Esophagus (tissue), 2 donors: ENCODE results near the gene EMILIN2. TPM values are rescaled to one million over a fixed set of nuclear protein-coding genes. Genes with fewer than 3 reads are reported as not detected.
A peak's percentile ranks its signal among the peaks of the same experiment; 100 is the strongest.
"Not testable (repeated sequence)": the region's sequence is repeated elsewhere in the genome, so short reads cannot be mapped to it uniquely, and the experiment has no call there.

Experiments
- H3K27ac ChIP-seq, 2 donors: one replicate each; pipeline ENCODE4 v1.5.1; 2013; ENCODE audit warnings: low read depth in 2 of 2, mild to moderate bottlenecking in 2 of 2, inconsistent platforms in 1 of 2, low read length in 1 of 2, moderate library complexity in 1 of 2
- H3K27me3 ChIP-seq, 2 donors: one replicate each; pipeline ENCODE4 v1.6.1; 2013; ENCODE audit warnings: low read length in 2 of 2, control low read depth in 1 of 2, mild to moderate bottlenecking in 1 of 2; ENCODE audit not compliant: insufficient read depth in 2 of 2, control insufficient read depth in 1 of 2
- H3K36me3 ChIP-seq, 2 donors: one replicate each; pipeline ENCODE4 v1.6.1; 2013; ENCODE audit warnings: low read length in 1 of 2; ENCODE audit not compliant: control insufficient read depth in 2 of 2, insufficient read depth in 2 of 2
- H3K4me1 ChIP-seq, 2 donors: one replicate each; pipeline ENCODE4 v1.6.1; 2013; ENCODE audit warnings: low read length in 1 of 2; ENCODE audit not compliant: control insufficient read depth in 2 of 2, insufficient read depth in 2 of 2
- H3K4me3 ChIP-seq, 2 donors: one replicate each; pipeline ENCODE4 v1.5.1; 2013; ENCODE audit warnings: low read length in 2 of 2, mild to moderate bottlenecking in 2 of 2, low read depth in 1 of 2, moderate library complexity in 1 of 2
- H3K9me3 ChIP-seq, 2 donors: one replicate each; pipeline ENCODE4 v1.6.1; 2013; ENCODE audit warnings: mild to moderate bottlenecking in 2 of 2, low read depth in 1 of 2, low read length in 1 of 2, moderate library complexity in 1 of 2; ENCODE audit not compliant: control insufficient read depth in 2 of 2, insufficient read depth in 1 of 2
- WGBS, 2 donors: extraction: QIAGEN DNeasy Blood & Tissue Kit; methylation state at CpG; one replicate each; pipeline ENCODE4 v1.1.7; 2013; 5-methylcytosine and 5-hydroxymethylcytosine counted together
- polyA plus RNA-seq, 2 donors: library from polyadenylated mRNA; stranded (reverse); fragments of 200-250 nt; gene quantifications; one replicate each; pipeline ENCODE4 v1.2.3, GENCODE V29; 2013
- donor health status: healthy with polysubstance abuse.
- donor health status: Bipolar disorder and iron deficiency.

EMILIN2 gene
- polyA plus RNA-seq, 2 donors = 1.3 to 2.0 TPM

- no peaks in the 10 kb centered on the region for H3K27me3 ChIP-seq
- H3K9me3 ChIP-seq = no peaks in the 10 kb centered on the region
- H3K36me3 ChIP-seq = no peaks in the 10 kb centered on the region
- H3K27ac ChIP-seq = no peak overlapping the region
- H3K4me3 ChIP-seq = no peak overlapping the region
- no peaks in the 10 kb centered on the region for H3K4me1 ChIP-seq
- 89 to 92% methylated on average over 18 of the region's 18 CpGs for WGBS, 2 donors
These were observed 6.5 kb downstream of the EMILIN2 start for GRCh38 chr18:2853173-2853925.

GRCh38 chr18:2853926-2854664 is 7.3 kb downstream of the EMILIN2 start:
- Histone ChIP-seq H3K9me3 (no peaks in the 10 kb centered on the region), H3K27ac (no peak overlapping the region), H3K4me1 (no peaks in the 10 kb centered on the region), H3K4me3 (no peak overlapping the region), H3K27me3 (no peaks in the 10 kb centered on the region), H3K36me3 (no peaks in the 10 kb centered on the region)
- 55% methylated on average over 7 of the region's 7 CpGs for WGBS, 2 donors

GRCh38 chr18:2854875-2855274 is 8.1 kb downstream of the EMILIN2 start:
- H3K4me1 ChIP-seq = no peaks in the 10 kb centered on the region
- no peaks in the 10 kb centered on the region for H3K36me3 ChIP-seq
- WGBS, 2 donors = 58 to 73% methylated on average over 6 of the region's 6 CpGs
- H3K27me3 ChIP-seq = no peaks in the 10 kb centered on the region
- no peak overlapping the region for H3K27ac ChIP-seq
- no peaks in the 10 kb centered on the region for H3K9me3 ChIP-seq
- H3K4me3 ChIP-seq = no peak overlapping the region

GRCh38 chr18:2855560-2856350 is 8.9 kb downstream of the EMILIN2 start:
- Histone ChIP-seq H3K4me1 (no peaks in the 10 kb centered on the region), H3K36me3 (no peaks in the 10 kb centered on the region), H3K4me3 (no peak overlapping the region), H3K9me3 (no peaks in the 10 kb centered on the region), H3K27ac (peak overlapping the region in 1 of 2 donors; percentile 51), H3K27me3 (no peaks in the 10 kb centered on the region)
- 84 to 85% methylated on average over 22 of the region's 22 CpGs for WGBS, 2 donors

GRCh38 chr18:2856547-2857170 is 9.9 kb downstream of the EMILIN2 start:
- WGBS, 2 donors = 47 to 48% methylated on average over 11 of the region's 11 CpGs

GRCh38 chr18:2857491-2858131 is 10.8 kb downstream of the EMILIN2 start:
- peak overlapping the region in 1 of 2 donors; percentile 51 for H3K27ac ChIP-seq
- H3K4me3 ChIP-seq = no peak overlapping the region
- H3K36me3 ChIP-seq = no peaks in the 10 kb centered on the region
- WGBS, 2 donors = 56 to 62% methylated on average over 18 of the region's 18 CpGs
- no peaks in the 10 kb centered on the region for H3K4me1 ChIP-seq
- no peaks in the 10 kb centered on the region for H3K9me3 ChIP-seq
- H3K27me3 ChIP-seq = no peaks in the 10 kb centered on the region

More at GRCh38 chr18:2856547-2857170, 9.9 kb downstream of the EMILIN2 start:
- peak overlapping the region in 1 of 2 donors; percentile 51 for H3K27ac ChIP-seq
- H3K4me3 ChIP-seq = no peak overlapping the region
- no peaks in the 10 kb centered on the region for H3K4me1 ChIP-seq
- H3K36me3 ChIP-seq = no peaks in the 10 kb centered on the region
- no peaks in the 10 kb centered on the region for H3K9me3 ChIP-seq
- H3K27me3 ChIP-seq = no peaks in the 10 kb centered on the region

GRCh38 chr18:2860397-2860796 is 13.6 kb downstream of the EMILIN2 start:
- H3K4me3 ChIP-seq, H3K9me3 ChIP-seq, H3K36me3 ChIP-seq, H3K27ac ChIP-seq, H3K27me3 ChIP-seq, H3K4me1 ChIP-seq: not testable (repeated sequence)

- not testable (repeated sequence) for H3K27ac ChIP-seq, H3K9me3 ChIP-seq, H3K4me1 ChIP-seq, H3K36me3 ChIP-seq, H3K4me3 ChIP-seq, H3K27me3 ChIP-seq
- 80 to 85% methylated on average over 1 of the region's 1 CpG for WGBS, 2 donors
These were observed 17.2 kb downstream of the EMILIN2 start for GRCh38 chr18:2863997-2864396.

- H3K4me3 ChIP-seq, H3K27ac ChIP-seq, H3K9me3 ChIP-seq, H3K36me3 ChIP-seq, H3K4me1 ChIP-seq, H3K27me3 ChIP-seq: not testable (repeated sequence)
- 43 to 65% methylated on average over 2 of the region's 2 CpGs for WGBS, 2 donors
These were observed 19.7 kb downstream of the EMILIN2 start for GRCh38 chr18:2866465-2866864.
